Subcutaneous adipose tissue (tissue), 4 donors: ENCODE results near the gene PTPRH. TPM values are rescaled to one million over a fixed set of nuclear protein-coding genes. Genes with fewer than 3 reads are reported as not detected.

Source experiments
- CTCF ChIP-seq: fragments of 450-650 bp; IDR thresholded peaks from one replicate; pipeline ENCODE4 v1.5.1; 2016; ENCODE audit warnings: low read depth, mild to moderate bottlenecking, control low read depth, antibody characterized with exemption, moderate library complexity
- total RNA-seq, 4 donors: library from RNA; depleted of rRNA; stranded (reverse); fragments of >200 nt; gene quantifications; one replicate each; pipeline ENCODE4 v1.1.0, GENCODE V29; 2016

PTPRH gene
- total RNA-seq, 4 donors from 2014 or later: 0.19 to 2.9 (median 1.3) TPM

GRCh38 chr19:55254625-55254977, 45.3 kb upstream of the PTPRH start:
- no peak for TF ChIP-seq CTCF

- TF ChIP-seq CTCF: no peak
Measured at GRCh38 chr19:55253842-55254624, 44.7 kb upstream of the PTPRH start.

GRCh38 chr19:55252760-55253663, 43.7 kb upstream of the PTPRH start:
- no peak for TF ChIP-seq CTCF

GRCh38 chr19:55251341-55252081, 42.2 kb upstream of the PTPRH start:
- no peak for TF ChIP-seq CTCF

GRCh38 chr19:55250262-55251036, 41.1 kb upstream of the PTPRH start:
- no peak for TF ChIP-seq CTCF

- no peak for TF ChIP-seq CTCF
Measured at GRCh38 chr19:55249841-55250240, 40.5 kb upstream of the PTPRH start.
